ENCODE results near the gene SNAPC3.

Gene SNAPC3

GRCh38 chr9:15389631-15390030, 33.0 kb upstream of the SNAPC3 start:
- no peak overlapping the region for H3K27ac ChIP-seq (ENCODE audit: low read depth, low read length, poor library complexity, severe bottlenecking)
- H3K36me3 ChIP-seq (ENCODE audit: insufficient read depth, low read length), result no peaks in the 10 kb centered on the region
- H3K4me2 ChIP-seq (ENCODE audit: low read length), result no peak overlapping the region
- no peak for TF ChIP-seq CTCF (IDR thresholded peaks at IDR 0.05; ENCODE audit: low read length)
- no peak for TF ChIP-seq EZH2 (IDR thresholded peaks at IDR 0.05; ENCODE audit: borderline replicate concordance, low read length)
- H3K79me2 ChIP-seq (ENCODE audit: insufficient read depth, low read length), result no peaks in the 10 kb centered on the region
- H2AFZ ChIP-seq (ENCODE audit: low read length), result no peak overlapping the region
- no peaks in the 10 kb centered on the region for H4K20me1 ChIP-seq (ENCODE audit: insufficient read depth, low read length)
- H3K9me3 ChIP-seq (ENCODE audit: low read length), result no peaks in the 10 kb centered on the region
- H3K4me3 ChIP-seq (ENCODE audit: low read depth, low read length, poor library complexity, severe bottlenecking), result no peak overlapping the region
- H3K27me3 ChIP-seq (ENCODE audit: insufficient read depth, low read length), result no peaks in the 10 kb centered on the region
- no peaks in the 10 kb centered on the region for H3K4me1 ChIP-seq (ENCODE audit: insufficient read depth, low read length, severe bottlenecking)
- H3K9me2 ChIP-seq (ENCODE audit: low read depth, low read length), result no peaks in the 10 kb centered on the region
- no peak overlapping the region for H3K9ac ChIP-seq (ENCODE audit: low read length)
- H3F3A ChIP-seq (ENCODE audit: insufficient read depth, low read length), result no peaks in the 10 kb centered on the region

DNA sequence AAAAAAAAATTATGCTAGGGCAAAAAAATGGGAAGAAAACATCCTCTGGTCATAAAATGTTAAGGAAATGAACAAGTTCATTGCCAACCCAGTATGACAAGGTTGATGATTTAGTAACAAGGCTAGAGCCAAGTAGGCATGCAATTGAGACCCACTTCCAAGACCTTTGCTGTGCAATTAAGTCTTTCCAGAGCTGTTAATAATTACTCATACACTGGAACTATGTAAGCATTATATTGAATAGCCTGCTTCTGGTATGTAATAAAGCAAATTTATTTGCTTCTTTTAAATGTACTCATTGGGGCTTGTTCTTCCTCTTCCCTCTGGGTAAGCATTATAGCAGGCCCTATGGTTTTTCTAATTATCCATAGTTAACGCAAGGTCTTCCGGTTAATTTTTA, 32.5 kb upstream of the SNAPC3 start:
- Histone ChIP-seq H4K20me1 (ENCODE audit: insufficient read depth, low read length) (no peaks in the 10 kb centered on the region), H3F3A (ENCODE audit: insufficient read depth, low read length) (no peaks in the 10 kb centered on the region), H3K79me2 (ENCODE audit: insufficient read depth, low read length) (no peaks in the 10 kb centered on the region), H3K36me3 (ENCODE audit: insufficient read depth, low read length) (no peaks in the 10 kb centered on the region), H3K4me1 (ENCODE audit: insufficient read depth, low read length, severe bottlenecking) (no peaks in the 10 kb centered on the region), H3K4me2 (ENCODE audit: low read length) (no peak overlapping the region), H3K4me3 (ENCODE audit: low read depth, low read length, poor library complexity, severe bottlenecking) (no peak overlapping the region), H2AFZ (ENCODE audit: low read length) (no peak overlapping the region), H3K9ac (ENCODE audit: low read length) (no peak overlapping the region), H3K9me2 (ENCODE audit: low read depth, low read length) (no peaks in the 10 kb centered on the region), H3K9me3 (ENCODE audit: low read length) (no peaks in the 10 kb centered on the region), H3K27ac (ENCODE audit: low read depth, low read length, poor library complexity, severe bottlenecking) (no peak overlapping the region), H3K27me3 (ENCODE audit: insufficient read depth, low read length) (no peaks in the 10 kb centered on the region)
- TF ChIP-seq CTCF (IDR thresholded peaks at IDR 0.05; ENCODE audit: low read length) (no peak), EZH2 (IDR thresholded peaks at IDR 0.05; ENCODE audit: borderline replicate concordance, low read length) (no peak)

DNA sequence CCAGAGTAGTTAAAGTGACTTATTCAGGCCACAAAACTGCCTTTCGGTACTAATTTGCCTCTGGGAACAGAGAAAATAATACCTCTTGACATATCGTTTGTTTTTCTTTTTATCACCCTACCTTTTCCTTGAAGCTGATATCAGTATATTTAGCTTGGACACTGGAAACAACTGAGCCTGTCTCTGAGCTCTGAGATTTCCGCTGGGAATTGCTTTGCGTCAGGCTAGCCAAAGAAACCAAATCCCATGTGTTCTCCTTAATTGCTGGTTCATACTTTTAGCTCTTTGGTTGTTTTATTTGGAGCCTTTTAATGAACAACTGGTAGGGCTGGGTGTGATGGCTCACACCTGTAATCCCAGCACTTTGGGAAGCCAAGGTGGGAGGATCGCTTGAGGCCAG, 30.3 kb upstream of the SNAPC3 start:
- Histone ChIP-seq H3K4me3 (ENCODE audit: low read depth, low read length, poor library complexity, severe bottlenecking) (no peak overlapping the region), H3K27me3 (ENCODE audit: insufficient read depth, low read length) (no peaks in the 10 kb centered on the region), H3K27ac (ENCODE audit: low read depth, low read length, poor library complexity, severe bottlenecking) (no peak overlapping the region), H3K79me2 (ENCODE audit: insufficient read depth, low read length) (no peaks in the 10 kb centered on the region), H3K9me2 (ENCODE audit: low read depth, low read length) (no peaks in the 10 kb centered on the region), H3F3A (ENCODE audit: insufficient read depth, low read length) (no peaks in the 10 kb centered on the region), H2AFZ (ENCODE audit: low read length) (no peak overlapping the region), H3K4me1 (ENCODE audit: insufficient read depth, low read length, severe bottlenecking) (no peaks in the 10 kb centered on the region), H4K20me1 (ENCODE audit: insufficient read depth, low read length) (no peaks in the 10 kb centered on the region), H3K4me2 (ENCODE audit: low read length) (no peak overlapping the region), H3K36me3 (ENCODE audit: insufficient read depth, low read length) (no peaks in the 10 kb centered on the region), H3K9ac (ENCODE audit: low read length) (no peak overlapping the region), H3K9me3 (ENCODE audit: low read length) (no peaks in the 10 kb centered on the region)
- TF ChIP-seq EZH2 (IDR thresholded peaks at IDR 0.05; ENCODE audit: borderline replicate concordance, low read length) (no peak), CTCF (IDR thresholded peaks at IDR 0.05; ENCODE audit: low read length) (no peak)

Data from OCI-LY1 (cell line).